ENCODE data around the gene ARSD. TPM values are rescaled to one million over a fixed set of nuclear protein-coding genes. Genes with fewer than 3 reads are reported as not detected.
"Not testable (repeated sequence)": the region's sequence is repeated elsewhere in the genome, so short reads cannot be mapped to it uniquely, and the experiment has no call there.

ARSD gene
- total RNA-seq, 1 donor = 69.7 TPM

- DNase-seq (ENCODE audit: low read depth in 2 of 3, low spot score in 2 of 3) = no peak
Measured at GRCh38 chrX:2933125-2933900, 4.2 kb upstream of the ARSD start.

- DNase-seq (ENCODE audit: low read depth in 2 of 3, low spot score in 2 of 3) = no peak
Measured at GRCh38 chrX:2931612-2932011, 2.5 kb upstream of the ARSD start.

- no peak for DNase-seq (ENCODE audit: low read depth in 2 of 3, low spot score in 2 of 3)
Measured at GRCh38 chrX:2931155-2931554, 2.0 kb upstream of the ARSD start.

GRCh38 chrX:2928191-2928582, 952 bp downstream of the ARSD start:
- DNase-seq (ENCODE audit: low read depth in 2 of 3, low spot score in 2 of 3) = peak in 1 of 3 donors; percentile 43

GRCh38 chrX:2926664-2927275, 2.4 kb downstream of the ARSD start:
- DNase-seq (ENCODE audit: low read depth in 2 of 3, low spot score in 2 of 3) = no peak

- DNase-seq (ENCODE audit: low read depth in 2 of 3, low spot score in 2 of 3) = not testable (repeated sequence)
Measured at GRCh38 chrX:2926255-2926654, 2.9 kb downstream of the ARSD start.

GRCh38 chrX:2924151-2924550, 5.0 kb downstream of the ARSD start:
- DNase-seq (ENCODE audit: low read depth in 2 of 3, low spot score in 2 of 3) = no peak

GRCh38 chrX:2921750-2922149, 7.4 kb downstream of the ARSD start:
- DNase-seq (ENCODE audit: low read depth in 2 of 3, low spot score in 2 of 3) = no peak

- DNase-seq (ENCODE audit: low read depth in 2 of 3, low spot score in 2 of 3) = no peak
Measured at GRCh38 chrX:2921193-2921592, 7.9 kb downstream of the ARSD start.

- no peak for DNase-seq (ENCODE audit: low read depth in 2 of 3, low spot score in 2 of 3)
Measured at GRCh38 chrX:2917767-2918166, 11.4 kb downstream of the ARSD start.

- no peak for DNase-seq (ENCODE audit: low read depth in 2 of 3, low spot score in 2 of 3)
Measured at GRCh38 chrX:2913118-2913517, 16.0 kb downstream of the ARSD start.

- no peak for DNase-seq (ENCODE audit: low read depth in 2 of 3, low spot score in 2 of 3)
Measured at GRCh38 chrX:2910109-2910508, 19.0 kb downstream of the ARSD start.

- DNase-seq (ENCODE audit: low read depth in 2 of 3, low spot score in 2 of 3) = no peak
Measured at GRCh38 chrX:2908125-2908685, 20.9 kb downstream of the ARSD start.

- DNase-seq (ENCODE audit: low read depth in 2 of 3, low spot score in 2 of 3) = no peak
Measured at GRCh38 chrX:2907295-2907694, 21.8 kb downstream of the ARSD start.

- DNase-seq (ENCODE audit: low read depth in 2 of 3, low spot score in 2 of 3) = no peak
Measured at GRCh38 chrX:2903366-2903765, 25.8 kb downstream of the ARSD start.

- no peak for DNase-seq (ENCODE audit: low read depth in 2 of 3, low spot score in 2 of 3)
Measured at GRCh38 chrX:2902841-2903240, 26.3 kb downstream of the ARSD start.

- no peak for DNase-seq (ENCODE audit: low read depth in 2 of 3, low spot score in 2 of 3)
Measured at GRCh38 chrX:2901367-2902036, 27.6 kb downstream of the ARSD start.

- no peak for DNase-seq (ENCODE audit: low read depth in 2 of 3, low spot score in 2 of 3)
Measured at GRCh38 chrX:2898846-2899512, 30.2 kb downstream of the ARSD start.

GRCh38 chrX:2897690-2898623, 31.2 kb downstream of the ARSD start:
- DNase-seq (ENCODE audit: low read depth in 2 of 3, low spot score in 2 of 3) = peak in 2 of 3 donors; percentile 31 to 62

GRCh38 chrX:2897311-2897689, 31.8 kb downstream of the ARSD start:
- no peak for DNase-seq (ENCODE audit: low read depth in 2 of 3, low spot score in 2 of 3)

All from hematopoietic multipotent progenitor cell (in vitro differentiated cells).